GM19467 (cell line): ENCODE results near the gene AMMECR1L.

ENCODE experiments used
- ATAC-seq: cut with Tn5 transposase; IDR thresholded peaks from one replicate; pipeline ENCODE4 v1.9.1; 2021; ENCODE audit warnings: mild to moderate bottlenecking, moderate library complexity; ENCODE audit not compliant: unreplicated experiment

AMMECR1L gene

GRCh38 chr2:127887082-127887775 lies 1.5 kb upstream of the AMMECR1L start:
- ATAC-seq: no peak

GRCh38 chr2:127886593-127886935 lies 808 bp upstream of the AMMECR1L start:
- ATAC-seq: peak; percentile 22

GRCh38 chr2:127884861-127885740 lies 655 bp downstream of the AMMECR1L start:
- peak; percentile 5 for ATAC-seq

GRCh38 chr2:127884436-127884835 lies 1.3 kb downstream of the AMMECR1L start:
- ATAC-seq: no peak

GRCh38 chr2:127879899-127880298 lies 5.9 kb downstream of the AMMECR1L start:
- no peak for ATAC-seq

- no peak for ATAC-seq
These were observed 8.1 kb downstream of the AMMECR1L start for GRCh38 chr2:127877626-127878025.

- no peak for ATAC-seq
These were observed 8.6 kb downstream of the AMMECR1L start for GRCh38 chr2:127877136-127877535.

GRCh38 chr2:127874378-127875269 lies 11.1 kb downstream of the AMMECR1L start:
- ATAC-seq: no peak

GRCh38 chr2:127873707-127874303 lies 12.0 kb downstream of the AMMECR1L start:
- ATAC-seq: no peak

GRCh38 chr2:127872354-127872753 lies 13.4 kb downstream of the AMMECR1L start:
- ATAC-seq: no peak

- no peak for ATAC-seq
These were observed 19.8 kb downstream of the AMMECR1L start for GRCh38 chr2:127865926-127866325.

GRCh38 chr2:127864877-127865276 lies 20.9 kb downstream of the AMMECR1L start:
- no peak for ATAC-seq

- no peak for ATAC-seq
These were observed 23.5 kb downstream of the AMMECR1L start for GRCh38 chr2:127862228-127862627.

GRCh38 chr2:127860130-127860529 lies 25.6 kb downstream of the AMMECR1L start:
- no peak for ATAC-seq

- no peak for ATAC-seq
These were observed 26.1 kb downstream of the AMMECR1L start for GRCh38 chr2:127859712-127860085.

- no peak for ATAC-seq
These were observed 28.4 kb downstream of the AMMECR1L start for GRCh38 chr2:127857265-127857808.

GRCh38 chr2:127853671-127854070 lies 32.1 kb downstream of the AMMECR1L start:
- ATAC-seq: no peak

- no peak for ATAC-seq
These were observed 33.4 kb downstream of the AMMECR1L start for GRCh38 chr2:127852388-127852787.

- ATAC-seq: no peak
These were observed 37.8 kb downstream of the AMMECR1L start for GRCh38 chr2:127847931-127848330.

- no peak for ATAC-seq
These were observed 40.8 kb downstream of the AMMECR1L start for GRCh38 chr2:127844973-127845372.

- no peak for ATAC-seq
These were observed 42.1 kb downstream of the AMMECR1L start for GRCh38 chr2:127843677-127844076.
